SKM-1 (cell line): ENCODE measurements around the gene LHPP.

Source experiments
- DNase-seq: peaks from one replicate; lab custom pipeline; 2025; ENCODE audit not compliant: unreplicated experiment; lab: John Stamatoyannopoulos, UW

Gene LHPP

DNA sequence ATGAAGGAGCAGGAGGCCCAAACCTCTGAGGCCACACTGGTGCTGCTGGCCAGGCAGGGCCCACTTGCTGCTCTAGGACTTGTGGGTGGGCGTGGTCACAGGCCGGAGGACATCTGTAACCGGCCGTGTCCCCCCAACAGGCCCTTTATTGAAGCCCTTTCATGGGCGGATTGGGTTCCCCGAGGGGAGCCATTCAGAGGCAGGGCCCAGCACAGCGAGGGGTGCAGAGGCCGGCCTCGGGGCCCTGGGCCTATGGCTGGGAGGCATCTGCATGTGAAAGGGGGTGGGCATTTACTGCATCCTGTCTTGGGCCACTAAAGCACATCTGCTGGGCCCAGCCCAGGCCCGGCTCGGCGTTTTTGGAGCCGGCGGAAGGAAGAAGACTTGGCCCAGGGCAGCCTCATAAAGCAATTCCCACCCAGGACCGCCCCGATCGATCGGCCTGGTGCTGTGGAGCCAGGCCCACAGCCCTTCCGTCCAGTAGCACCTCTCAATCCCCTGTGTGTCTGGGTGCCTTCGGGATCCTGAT, 8.4 kb downstream of the LHPP start:
- no peak for DNase-seq

DNA sequence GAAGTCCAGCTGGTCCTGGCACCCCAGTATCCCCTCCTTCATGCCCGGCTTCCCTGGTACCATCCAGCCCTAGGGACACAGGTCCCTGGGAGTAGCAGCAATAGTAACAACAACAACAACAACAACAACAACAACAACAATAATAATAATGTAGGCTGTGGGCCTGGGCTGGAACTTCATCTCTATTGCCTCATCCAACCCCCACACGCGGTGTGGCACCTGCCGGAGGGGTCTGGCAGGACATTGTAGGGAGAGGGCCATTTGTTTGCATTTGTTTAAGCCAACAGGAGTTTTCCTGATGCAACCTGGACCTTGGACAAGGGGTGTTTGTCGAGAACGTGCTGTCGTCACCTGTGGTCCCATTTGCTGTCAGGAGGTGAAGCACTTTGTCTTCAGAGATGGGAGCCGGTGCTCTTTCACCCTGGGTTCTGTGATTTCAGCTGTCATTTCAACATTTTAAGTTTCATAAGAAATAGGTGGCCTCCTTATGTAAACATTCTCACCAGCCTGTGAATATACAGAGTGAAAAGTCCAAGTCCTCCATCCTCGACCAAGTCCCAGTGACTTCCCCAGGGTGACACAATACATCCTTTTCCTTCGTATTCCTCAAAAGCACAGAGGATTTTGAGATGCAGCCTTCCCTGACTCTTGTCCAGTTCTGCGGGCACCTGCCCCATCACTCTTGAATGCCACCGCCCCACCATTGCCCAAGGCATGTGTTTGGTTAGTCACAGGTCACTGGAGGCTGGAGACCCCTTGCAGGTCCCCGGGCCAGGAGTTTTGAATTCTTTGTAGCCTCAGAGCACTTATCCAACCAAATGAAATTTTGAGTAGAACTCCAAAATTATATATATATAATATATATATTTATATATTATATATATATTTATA, 9.2 kb downstream of the LHPP start:
- DNase-seq, result no peak

DNA sequence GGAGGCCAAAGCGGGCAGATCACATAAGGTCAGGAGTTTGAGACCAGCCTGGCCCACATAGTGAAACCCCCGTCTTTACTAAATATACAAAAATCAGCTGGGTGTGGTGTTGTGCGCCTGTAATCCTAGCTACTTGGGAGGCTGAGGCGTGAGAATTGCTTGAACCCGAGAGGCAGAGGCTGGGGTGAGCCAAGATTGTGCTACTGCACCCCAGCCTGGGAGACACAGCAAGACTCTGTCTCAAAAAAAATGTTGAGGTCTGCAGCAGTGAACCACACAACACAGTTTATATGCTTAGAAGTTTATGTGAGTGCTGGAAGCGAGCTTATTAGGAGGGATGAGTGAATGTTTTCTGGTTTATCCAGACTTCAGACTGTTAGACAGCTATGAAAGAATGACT, 10.4 kb downstream of the LHPP start:
- no peak for DNase-seq

DNA sequence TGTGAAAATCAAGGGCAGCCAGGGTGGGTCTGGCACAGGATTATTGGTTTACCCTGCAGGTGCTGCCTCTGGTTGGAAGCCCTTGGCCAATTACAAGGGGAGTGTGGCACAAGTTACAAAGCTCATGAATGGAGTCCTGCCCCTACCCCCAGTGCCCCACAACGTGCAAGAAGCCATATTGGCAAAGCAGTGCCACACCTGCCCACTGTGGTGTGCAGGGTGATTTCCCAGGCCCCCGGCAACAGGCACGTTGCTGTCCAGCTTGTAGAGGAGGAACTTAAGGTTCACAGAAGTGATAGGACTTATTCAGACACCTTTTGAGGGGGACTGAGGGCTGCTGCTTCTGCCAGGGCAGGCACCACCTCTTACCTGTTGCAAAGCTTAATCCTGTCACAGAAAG, 11.4 kb downstream of the LHPP start:
- DNase-seq, result no peak

DNA sequence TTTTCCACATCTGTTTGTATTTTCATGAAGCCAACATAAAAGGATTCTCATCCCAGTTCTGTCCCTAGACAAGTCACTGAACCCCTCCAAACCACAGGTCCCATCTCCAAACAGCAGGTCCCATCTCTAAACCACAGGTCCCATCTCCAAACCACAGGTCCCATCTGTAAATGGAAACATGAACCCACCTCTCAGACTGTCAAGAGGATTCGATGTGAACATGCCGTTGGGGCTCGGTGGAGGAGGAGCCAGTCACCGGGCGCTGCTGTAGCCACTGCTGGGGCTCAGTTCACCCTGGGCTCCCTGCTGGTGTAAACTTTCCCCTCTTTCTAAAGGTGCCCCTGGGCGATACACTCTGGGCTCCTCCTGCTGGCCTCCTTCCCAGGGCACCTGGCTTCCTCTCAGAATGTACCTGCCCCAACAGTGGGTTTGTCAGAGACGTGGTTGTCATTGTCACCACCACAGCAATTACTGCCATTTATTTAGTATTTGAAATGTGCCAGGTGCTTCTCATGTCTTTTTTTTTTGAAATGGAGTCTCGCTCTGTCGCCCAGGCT, 13.0 kb downstream of the LHPP start:
- DNase-seq, result no peak

DNA sequence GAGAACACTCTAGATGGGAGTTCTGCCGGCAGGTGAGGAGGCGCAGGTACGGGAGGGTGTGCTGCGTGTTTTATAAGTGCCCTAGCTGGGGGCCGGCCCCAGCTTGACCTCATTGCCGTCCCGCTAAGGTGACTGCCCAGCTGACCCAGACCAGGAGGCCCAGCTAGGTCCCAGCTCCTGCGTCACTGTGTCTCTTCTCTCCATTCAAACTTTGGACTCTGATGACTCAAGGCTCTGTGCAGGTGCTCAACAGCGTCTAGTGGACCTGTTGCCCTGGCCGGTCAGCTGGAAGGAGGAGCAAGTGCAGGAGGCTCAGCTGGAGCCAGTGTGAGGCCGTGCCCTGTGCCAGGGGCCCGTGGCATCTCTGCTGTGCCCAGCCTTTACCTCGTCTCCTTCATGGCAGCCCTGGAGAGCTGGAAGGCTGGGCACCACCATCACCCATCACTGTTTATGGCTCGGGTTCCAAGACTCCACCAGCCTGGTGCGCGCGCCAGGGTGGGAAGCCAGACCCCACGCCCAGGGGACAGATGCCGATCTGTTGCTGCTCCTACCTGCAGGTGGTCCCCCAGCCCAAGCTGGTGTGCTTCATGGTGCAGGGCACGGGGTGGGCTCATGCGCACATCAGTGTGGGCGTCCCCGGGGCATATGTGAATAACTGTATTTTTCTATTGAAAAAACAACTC, 14.6 kb downstream of the LHPP start:
- no peak for DNase-seq

DNA sequence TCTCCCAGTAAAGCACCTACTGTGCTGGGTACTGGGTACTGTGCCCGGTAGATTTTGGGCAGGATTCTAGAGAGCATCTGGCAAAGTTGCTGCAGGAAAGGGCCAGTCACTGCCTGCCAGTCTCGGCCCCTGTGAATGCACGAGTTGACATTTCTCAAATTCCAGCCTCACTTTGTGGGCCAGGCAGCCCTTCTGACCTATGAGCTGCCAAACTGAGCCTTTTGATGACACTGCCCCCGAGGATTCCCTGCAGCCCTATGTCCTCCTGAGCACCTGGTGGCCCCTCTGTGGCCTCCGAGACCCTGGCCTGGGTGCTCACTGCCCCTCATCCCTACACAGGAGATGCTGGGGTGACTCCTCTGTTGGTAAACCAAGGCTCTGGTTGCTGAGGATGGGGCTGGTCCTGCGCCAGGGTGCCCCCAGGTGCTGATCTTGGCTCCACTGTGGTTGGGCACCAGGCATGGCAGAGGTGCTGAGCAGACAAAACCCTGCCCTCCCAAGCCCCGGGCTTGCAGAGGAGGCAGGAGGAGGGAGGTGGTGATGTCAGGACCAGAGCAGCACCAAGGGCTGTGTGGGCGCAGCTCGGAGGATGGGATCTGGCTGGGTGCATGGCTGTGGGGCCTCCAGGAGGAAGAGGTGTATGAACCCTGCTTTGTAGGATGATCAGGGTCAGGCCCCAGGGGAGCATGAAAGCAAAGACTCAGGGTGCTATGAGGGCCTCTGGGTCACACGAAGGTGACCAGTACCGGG, 16.2 kb downstream of the LHPP start:
- no peak for DNase-seq

DNA sequence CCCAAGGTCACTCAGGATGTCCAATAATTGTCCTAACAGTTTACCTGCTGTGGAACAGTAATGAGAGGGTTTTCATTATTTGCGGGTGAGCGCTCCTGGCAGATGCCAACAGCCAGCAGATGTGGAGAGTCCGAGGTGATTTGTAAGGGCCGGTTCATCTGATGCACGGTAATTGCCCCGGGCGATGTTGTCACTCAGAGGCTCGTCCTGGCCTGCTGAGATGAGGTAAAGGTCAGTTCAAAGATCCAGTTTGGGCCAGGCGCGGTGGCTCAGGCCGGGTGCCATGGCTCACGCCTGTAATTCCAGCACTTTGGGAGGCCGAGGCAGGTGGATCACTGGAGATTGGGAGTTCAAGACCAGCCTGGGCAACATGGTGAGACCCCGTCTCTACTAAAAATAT, 16.9 kb downstream of the LHPP start:
- DNase-seq, result no peak

DNA sequence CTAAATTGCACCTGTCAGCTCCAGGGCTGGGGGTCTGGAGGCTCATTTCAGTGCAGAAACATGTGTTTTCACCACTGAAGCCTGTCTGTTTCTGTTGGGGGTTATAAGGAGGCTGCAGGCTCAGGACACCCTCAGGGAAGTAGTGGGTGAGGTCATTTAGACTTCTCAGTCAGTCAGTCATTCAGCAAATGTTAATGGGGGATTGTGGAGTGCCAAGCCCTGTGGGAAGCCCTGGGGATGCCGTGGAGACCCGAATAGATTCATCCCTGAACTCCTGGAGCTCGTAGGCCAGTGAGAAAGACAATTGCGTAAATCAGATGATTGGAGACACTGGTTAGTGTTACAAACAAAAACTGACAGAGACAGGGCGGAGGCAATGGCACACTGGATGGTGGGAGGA, 19.2 kb downstream of the LHPP start:
- no peak for DNase-seq

DNA sequence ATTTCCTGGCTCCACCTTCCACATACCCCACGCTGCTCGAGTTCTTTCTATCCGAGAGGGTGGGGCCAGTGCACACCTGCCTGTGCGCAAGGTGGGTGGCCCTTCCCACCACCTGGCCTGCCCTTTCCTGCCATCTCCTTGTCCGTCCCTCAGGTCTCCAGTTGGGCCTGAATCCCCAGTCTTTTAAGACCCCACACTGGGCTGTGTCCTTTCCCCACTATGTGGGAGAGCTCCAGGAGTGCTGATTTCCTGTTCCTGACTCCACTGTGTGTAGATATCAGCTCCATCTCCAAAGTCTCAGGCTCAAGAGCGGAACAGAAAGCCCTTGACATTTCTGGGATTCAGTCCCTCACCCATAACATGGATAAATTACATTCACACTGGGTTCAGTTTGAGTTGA, 20.1 kb downstream of the LHPP start:
- DNase-seq, result no peak

DNA sequence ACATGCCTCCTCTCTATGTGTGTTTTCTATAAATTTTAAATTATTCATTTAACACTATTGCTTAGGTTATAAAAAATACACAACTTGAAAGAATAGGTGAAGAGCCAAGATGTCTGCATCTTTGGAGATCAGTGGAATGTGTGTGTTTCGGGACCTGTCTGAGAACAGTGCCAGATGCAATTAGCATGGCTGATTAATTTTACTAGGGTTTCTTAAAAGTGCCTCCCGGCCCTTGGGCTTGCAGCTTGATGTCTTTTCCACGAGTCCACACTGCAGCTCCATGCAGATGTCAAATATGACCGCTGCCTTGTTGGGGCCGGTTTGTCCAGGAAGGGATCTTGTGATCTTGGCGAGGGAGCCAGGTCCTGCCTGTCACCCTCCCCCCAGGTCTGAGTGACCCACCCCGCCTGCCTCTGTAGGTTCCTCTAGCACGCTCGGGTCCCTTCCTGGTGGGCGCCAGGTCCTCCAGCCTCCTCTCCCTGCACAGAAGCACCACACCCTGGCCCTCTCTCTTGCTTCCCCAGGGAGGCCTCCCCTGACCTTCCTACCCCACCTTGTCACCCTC, 20.7 kb downstream of the LHPP start:
- DNase-seq, result no peak

DNA sequence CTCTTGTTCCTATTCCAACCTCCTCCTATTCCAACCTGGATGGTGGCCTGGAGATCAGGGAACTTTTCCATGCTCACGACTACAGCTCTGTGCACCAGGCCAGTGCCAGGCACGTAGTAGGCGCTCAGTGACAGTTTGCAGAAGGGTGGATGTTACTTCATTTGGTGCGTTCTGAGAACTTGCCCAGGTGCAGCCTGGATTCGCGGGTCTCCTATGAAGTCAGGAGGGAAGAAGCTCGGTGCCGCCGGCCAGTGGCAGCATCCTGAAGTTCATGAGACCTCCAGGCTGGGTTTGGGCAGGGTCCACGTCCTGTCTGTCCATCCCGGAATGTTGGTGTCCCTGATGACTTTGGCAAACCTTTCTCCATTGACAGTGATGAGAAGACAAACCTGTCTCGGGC, 21.3 kb downstream of the LHPP start:
- DNase-seq, result no peak

DNA sequence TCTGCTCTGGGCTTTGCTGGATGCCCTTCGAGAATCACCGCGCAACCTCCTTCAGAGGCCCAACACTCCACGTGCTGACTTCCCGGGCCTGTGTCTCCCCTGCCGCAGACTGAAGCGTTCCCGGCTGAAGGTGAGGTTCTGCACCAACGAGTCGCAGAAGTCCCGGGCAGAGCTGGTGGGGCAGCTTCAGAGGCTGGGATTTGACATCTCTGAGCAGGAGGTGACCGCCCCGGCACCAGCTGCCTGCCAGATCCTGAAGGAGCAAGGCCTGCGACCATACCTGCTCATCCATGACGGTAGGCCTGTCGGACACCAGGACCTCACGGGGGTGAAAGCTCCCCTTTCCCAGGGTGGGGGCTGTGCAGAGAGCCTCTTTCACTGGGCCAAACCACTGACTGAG, 22.4 kb downstream of the LHPP start:
- no peak for DNase-seq

DNA sequence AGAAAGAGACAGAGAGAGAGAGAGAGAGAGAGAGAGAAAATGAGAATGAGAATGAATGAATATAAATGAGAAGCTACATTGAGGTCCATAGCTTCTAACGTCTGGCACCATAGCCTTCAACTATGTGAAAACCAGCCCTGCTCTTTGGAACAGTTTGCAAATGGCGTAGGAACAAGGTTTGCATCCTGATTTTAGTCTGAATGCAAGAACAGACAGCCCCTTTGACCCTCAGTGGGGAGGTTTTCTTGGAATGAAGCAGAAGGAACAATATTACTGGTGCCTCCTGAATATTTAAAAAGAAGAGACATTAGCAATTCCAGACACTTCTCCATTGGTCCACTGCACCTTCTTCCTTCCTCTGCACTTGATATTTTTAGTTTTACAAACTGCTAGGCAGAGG, 23.0 kb downstream of the LHPP start:
- no peak for DNase-seq

DNA sequence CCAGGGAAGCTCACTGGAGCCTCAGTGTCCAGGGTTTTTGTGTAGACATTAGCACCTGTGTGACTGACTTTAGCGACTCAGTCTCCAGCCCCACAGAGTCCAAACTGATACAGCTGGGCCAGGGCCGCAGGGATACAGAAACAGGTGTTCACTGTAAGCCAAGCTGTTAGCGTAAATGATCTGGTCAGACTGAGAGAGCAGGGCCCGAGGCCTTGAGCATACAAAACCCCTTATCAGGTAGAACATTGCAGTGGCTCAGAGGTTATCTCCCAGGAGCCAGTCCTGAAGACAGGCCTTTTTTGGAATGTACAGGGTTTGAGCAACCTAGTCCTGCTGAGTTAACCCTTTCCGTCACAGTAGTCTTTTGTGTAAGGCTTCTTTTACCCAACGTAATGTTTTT, 25.0 kb downstream of the LHPP start:
- no peak for DNase-seq

DNA sequence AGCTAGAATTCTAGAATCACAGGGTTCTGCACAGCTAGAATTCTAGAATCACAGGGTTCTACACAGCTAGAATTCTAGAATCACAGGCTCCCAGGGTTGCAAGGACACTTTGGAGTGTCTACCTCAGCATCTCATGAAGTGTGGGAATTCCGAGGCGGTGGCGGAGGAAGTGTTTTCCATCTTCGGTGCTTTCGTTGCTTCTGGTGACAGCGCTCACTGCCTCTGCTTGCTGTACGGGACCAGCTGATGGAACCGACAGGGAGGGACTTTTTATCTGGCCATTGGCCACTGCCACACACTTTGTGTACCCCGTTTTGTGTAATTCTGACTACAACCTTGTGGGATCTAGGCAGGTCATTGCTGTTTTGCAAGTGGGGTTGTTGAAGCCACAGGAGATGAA, 29.5 kb downstream of the LHPP start:
- no peak for DNase-seq

DNA sequence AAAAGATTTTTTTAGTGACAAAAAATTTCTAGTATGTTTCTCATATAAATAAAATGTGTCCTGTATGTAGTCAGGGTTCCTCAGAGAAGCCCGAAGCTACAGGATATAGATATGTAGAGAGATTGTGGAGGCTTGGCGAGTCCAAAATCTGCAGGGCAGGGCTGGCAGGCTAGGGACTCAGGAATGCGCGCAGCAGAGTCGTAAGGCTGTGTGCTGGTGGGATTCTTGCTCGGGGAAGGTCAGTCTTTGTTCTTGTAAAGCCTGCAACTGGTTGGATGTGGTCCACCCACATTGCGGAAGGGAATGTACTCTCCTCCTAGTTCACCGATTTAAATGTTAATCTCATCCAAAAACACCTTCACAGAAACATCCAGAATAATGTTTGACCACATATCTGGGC, 30.6 kb downstream of the LHPP start:
- no peak for DNase-seq

DNA sequence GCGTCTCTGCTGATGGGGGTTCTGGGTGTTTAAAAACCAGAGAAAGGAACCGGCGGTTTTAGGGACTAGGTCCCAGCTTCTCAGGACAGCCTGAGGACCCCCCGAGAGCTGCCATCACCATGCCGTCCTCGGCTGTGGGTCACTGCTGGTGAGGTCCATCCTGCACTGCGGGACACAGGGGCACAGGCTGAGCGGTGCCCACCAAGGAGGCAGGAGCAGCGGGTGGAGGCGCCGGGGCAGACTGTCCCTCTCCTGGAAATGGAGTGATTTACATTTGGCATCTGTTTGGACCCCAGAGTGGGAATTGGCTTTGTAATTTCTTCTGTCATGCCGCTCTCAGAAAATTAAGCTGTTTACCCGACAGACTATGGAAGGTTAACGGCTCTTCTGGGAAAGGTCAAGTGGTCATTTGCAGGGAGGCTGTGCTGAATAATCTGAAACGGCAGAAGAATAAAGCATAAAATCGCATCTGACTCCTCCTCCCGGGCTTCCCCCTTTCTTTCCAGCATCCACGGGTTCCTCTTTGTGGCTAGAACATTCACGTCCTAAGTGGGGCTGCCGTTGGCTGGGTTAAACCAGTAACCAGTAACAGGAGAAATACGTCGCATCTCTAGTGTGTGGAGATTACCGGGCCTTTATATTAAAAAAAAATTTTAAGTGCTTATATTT, 31.7 kb downstream of the LHPP start:
- no peak for DNase-seq

DNA sequence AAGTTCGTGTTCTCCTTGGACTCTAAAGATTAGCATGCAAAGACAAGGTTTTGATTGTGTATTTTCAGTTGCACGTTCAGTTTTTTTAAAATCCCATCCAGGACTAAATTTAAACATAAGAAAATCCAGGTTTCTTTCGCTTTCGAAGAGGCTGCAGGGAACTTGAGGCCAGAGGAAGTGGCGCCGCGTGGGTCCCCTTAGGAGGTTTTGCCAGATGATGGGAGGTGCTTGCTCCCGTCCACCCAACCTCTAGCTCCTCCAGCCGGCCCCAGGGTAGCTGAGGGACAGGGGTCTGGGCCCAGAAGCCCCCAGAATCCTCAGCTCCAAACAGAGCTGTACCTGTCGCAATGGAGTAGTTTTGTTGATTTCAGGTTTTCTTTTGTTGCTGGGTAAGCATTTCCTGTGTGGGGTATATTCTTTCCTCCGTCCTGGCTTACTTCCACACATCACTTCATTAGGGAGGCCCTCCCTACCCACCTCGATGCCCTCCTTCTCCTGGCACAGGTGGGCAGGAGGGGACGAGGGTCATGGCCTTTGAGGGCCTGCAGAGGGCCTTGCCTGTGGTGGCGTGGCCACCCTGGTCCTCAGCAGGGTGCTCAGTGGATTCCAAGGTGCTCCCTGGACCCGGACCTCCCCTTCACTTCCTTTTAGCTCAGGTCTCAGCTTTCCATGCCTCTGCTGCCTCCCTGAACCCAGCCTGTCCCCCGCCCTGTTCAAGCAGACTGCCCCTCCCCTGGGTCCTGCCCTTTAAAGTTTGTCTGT, 32.6 kb downstream of the LHPP start:
- no peak for DNase-seq

DNA sequence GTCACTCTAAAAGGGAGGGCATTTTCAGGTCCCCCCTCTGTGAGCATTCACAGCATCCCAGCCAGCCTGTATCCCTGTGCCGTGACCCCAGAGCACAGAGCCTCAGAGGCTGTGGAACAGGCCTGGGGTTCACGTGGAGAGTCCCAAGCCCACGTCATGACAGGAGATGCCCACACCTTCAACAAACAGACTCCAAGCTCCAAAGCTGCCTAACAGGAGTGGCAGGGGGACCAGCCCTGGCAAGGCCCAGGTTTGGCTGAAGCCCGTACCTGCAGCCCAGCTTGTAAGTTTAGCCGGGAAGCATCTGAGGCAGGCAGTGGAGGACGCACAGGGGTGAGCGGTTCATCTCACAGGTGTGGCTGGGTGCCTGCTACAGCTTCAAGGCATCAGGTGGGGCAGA, 33.5 kb downstream of the LHPP start:
- no peak for DNase-seq
